Upper lobe of left lung (tissue), 6 donors: ENCODE data around the gene TLX3. TPM values are rescaled to one million over a fixed set of nuclear protein-coding genes. Genes with fewer than 3 reads are reported as not detected.
A peak's percentile ranks its signal among the peaks of the same experiment; 100 is the strongest.

ENCODE experiments used
- ATAC-seq, 2 donors: fragments of 200-7000 bp; cut with Tn5 transposase; one replicate each; pipeline ENCODE4 v1.9.1; 2022; ENCODE audit warnings: mild to moderate bottlenecking in 2 of 2, moderate library complexity in 2 of 2; ENCODE audit not compliant: low FRiP score in 2 of 2
- DNase-seq, 2 donors: peaks; one replicate each; pipeline ENCODE4 v3.0.0-alpha.2; 2019 to 2020
- H3K27ac ChIP-seq, 4 donors: fragments of 200-600 bp; sonication (generic); one replicate each; pipeline ENCODE4 v1.5.1; 2016 to 2019
- H3K27me3 ChIP-seq, 4 donors: fragments of 200-600 bp; sonication (generic); one replicate each; pipeline ENCODE4 v1.5.1; 2017 to 2019
- H3K36me3 ChIP-seq, 4 donors: fragments of 200-600 bp; sonication (generic); one replicate each; pipeline ENCODE4 v1.5.1; 2016 to 2019
- H3K4me1 ChIP-seq, 4 donors: fragments of 200-600 bp; sonication (generic); one replicate each; pipeline ENCODE4 v1.5.1; 2018 to 2019
- H3K4me3 ChIP-seq, 4 donors: fragments of 200-600 bp; sonication (generic); one replicate each; pipeline ENCODE4 v1.5.1; 2017 to 2019; ENCODE audit warnings: mild to moderate bottlenecking in 2 of 4, moderate library complexity in 1 of 4
- H3K9me3 ChIP-seq, 4 donors: fragments of 200-600 bp; sonication (generic); one replicate each; pipeline ENCODE4 v1.5.1; 2018 to 2019
- EP300 ChIP-seq, 4 donors: sonication (generic); formaldehyde crosslinking; IDR thresholded peaks; one replicate each; pipeline ENCODE4 v1.5.1; 2017; ENCODE audit warnings: antibody characterized with exemption in 4 of 4, control low read depth in 2 of 4
- POLR2A ChIP-seq, 4 donors: fragments of 450-650 bp; IDR thresholded peaks; one replicate each; pipeline ENCODE4 v1.5.1; 2016 to 2017; ENCODE audit warnings: antibody characterized with exemption in 4 of 4, mild to moderate bottlenecking in 2 of 4
- POLR2AphosphoS5 ChIP-seq, 2 donors: sonication (generic); formaldehyde crosslinking; IDR thresholded peaks; one replicate each; pipeline ENCODE4 v1.5.1; 2017; ENCODE audit warnings: antibody characterized with exemption in 2 of 2
- WGBS, 2 donors: methylation state at CpG; one replicate each; pipeline ENCODE4 v1.1.5; 2017 to 2018; 5-methylcytosine and 5-hydroxymethylcytosine counted together
- total RNA-seq, 6 donors: library from RNA; depleted of rRNA in 4 of 6; stranded (reverse); fragments of >200 nt in 4 of 6; gene quantifications; one replicate each; pipeline versions ENCODE4 v1.1.0 to v1.2.1, GENCODE V29; 2016 to 2021
- TF ChIP-seq, protein P1 (sequence below), 6 experiments: fragments of 450-650 bp in 4 of 6; fragments of 200-600 bp in 2 of 6; sonication (generic) in 2 of 6; IDR thresholded peaks; one replicate each; pipeline ENCODE4 v1.5.1; 2016 to 2019; ENCODE audit warnings: antibody characterized with exemption in 6 of 6
- donor health status: DM: no; HTN: no; CAD: no; lungs with moderate emphysema.
- donor health status: DM: no; HTN: yes; CAD: no; lungs with severe emphysema.

TLX3 gene
- total RNA-seq = not detected

DNA sequence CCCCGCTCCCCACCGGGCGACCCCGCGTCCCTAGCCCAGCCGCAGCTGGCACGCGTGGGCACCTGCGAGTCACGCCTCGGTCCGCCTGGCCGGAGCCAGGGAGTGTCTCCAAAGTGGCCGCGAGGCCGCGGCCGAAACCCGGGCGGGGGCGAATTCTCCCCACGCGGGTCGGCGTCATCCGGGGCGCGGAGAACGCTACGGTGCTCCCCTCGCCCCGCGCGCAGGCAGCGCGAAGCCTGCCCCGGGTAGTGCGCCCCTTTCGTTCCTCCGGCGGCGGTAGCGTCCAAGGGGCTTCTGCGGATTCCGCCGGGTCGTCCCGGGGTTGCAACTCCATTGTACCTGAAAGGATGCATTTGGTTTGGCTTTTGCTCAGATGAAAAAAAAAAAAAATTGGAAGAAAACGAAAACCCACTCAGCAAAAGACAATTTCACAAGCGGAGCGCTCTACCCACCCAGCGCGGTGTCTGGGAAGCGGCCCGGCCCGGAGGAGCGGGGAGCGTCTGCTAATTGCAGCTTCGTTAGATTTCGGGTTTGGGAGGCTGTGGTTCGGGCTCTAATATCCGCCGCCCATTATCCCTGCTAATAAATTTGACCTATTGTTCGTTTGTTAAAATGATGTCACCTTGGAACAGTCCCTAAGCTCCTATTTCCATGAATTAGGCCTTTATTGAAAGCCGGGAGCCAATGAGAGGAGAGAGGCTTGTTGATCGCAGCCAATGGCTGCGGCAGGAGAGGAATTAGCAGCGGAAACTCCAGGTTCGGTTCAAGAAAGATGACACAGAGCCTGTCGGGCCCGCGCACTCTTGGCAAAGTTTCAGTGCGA is at the start of gene TLX3:
Gene TLX3 (plus strand): TSS at position 796 of the 823 bp plus-strand sequence. CDS start 118 bp downstream, outside the sequence.
- H3K4me3 ChIP-seq = no peak within 1 kb of the TSS

DNA sequence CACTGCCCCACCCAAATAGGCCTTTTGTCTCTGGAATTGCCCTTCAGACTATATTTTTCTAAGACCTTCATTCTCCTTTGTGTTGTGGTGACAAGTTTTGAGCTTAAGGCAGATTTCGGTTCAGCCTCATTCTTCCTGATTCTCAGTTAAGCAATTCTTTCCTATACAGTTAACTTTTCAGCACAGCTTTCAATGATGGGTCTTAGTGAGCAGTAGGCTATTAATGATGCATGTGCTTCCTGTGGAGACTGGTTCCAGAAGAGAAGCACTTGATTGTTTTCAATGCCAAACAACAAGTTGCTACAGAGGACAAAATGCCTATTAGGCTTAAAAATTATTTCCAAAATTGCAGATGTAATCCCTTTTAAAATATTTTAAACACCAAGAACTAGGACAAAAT is 47.7 kb upstream of the TLX3 start:
- H3K27ac ChIP-seq = no peak overlapping the region
- DNase-seq = no peak
- WGBS, 2 donors = 53 to 67% methylated on average over 1 of the region's 1 CpG
- no peaks in the 10 kb centered on the region for H3K4me1 ChIP-seq
- no peak for TF ChIP-seq POLR2A (IDR thresholded peaks at IDR 0.05)
- no peak for TF ChIP-seq EP300 (IDR thresholded peaks at IDR 0.05)
- TF ChIP-seq, protein P1, sequence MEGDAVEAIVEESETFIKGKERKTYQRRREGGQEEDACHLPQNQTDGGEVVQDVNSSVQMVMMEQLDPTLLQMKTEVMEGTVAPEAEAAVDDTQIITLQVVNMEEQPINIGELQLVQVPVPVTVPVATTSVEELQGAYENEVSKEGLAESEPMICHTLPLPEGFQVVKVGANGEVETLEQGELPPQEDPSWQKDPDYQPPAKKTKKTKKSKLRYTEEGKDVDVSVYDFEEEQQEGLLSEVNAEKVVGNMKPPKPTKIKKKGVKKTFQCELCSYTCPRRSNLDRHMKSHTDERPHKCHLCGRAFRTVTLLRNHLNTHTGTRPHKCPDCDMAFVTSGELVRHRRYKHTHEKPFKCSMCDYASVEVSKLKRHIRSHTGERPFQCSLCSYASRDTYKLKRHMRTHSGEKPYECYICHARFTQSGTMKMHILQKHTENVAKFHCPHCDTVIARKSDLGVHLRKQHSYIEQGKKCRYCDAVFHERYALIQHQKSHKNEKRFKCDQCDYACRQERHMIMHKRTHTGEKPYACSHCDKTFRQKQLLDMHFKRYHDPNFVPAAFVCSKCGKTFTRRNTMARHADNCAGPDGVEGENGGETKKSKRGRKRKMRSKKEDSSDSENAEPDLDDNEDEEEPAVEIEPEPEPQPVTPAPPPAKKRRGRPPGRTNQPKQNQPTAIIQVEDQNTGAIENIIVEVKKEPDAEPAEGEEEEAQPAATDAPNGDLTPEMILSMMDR (IDR thresholded peaks at IDR 0.05) = no peak
- TF ChIP-seq POLR2AphosphoS5 (IDR thresholded peaks at IDR 0.05) = no peak
- no peak for ATAC-seq
- no peaks in the 10 kb centered on the region for H3K27me3 ChIP-seq
- H3K36me3 ChIP-seq = no peaks in the 10 kb centered on the region
- H3K4me3 ChIP-seq = no peak overlapping the region
- H3K9me3 ChIP-seq = no peaks in the 10 kb centered on the region

More for the DNA sequence above, at the start of gene TLX3:
- peak in 1 of 2 donors; percentile 81 for DNase-seq
- ATAC-seq = no peak
- 10 to 11% methylated on average over 28 to 48 of the region's 73 CpGs for WGBS, 2 donors
- Histone ChIP-seq H3K36me3 (no peaks in the 10 kb centered on the region), H3K9me3 (no peaks in the 10 kb centered on the region), H3K27me3 (peaks cover 1 to 82% (median 63%) of the 10 kb centered on the region in 4 donors), H3K27ac (no peak within 1 kb of the TSS), H3K4me1 (peaks cover 20 to 55% (median 46%) of the 10 kb centered on the region in 4 donors)
- TF ChIP-seq, protein P1 (IDR thresholded peaks at IDR 0.05) = no peak
- no peak for TF ChIP-seq EP300 (IDR thresholded peaks at IDR 0.05)
- no peak for TF ChIP-seq POLR2AphosphoS5 (IDR thresholded peaks at IDR 0.05)
- TF ChIP-seq POLR2A (IDR thresholded peaks at IDR 0.05) = no peak

DNA sequence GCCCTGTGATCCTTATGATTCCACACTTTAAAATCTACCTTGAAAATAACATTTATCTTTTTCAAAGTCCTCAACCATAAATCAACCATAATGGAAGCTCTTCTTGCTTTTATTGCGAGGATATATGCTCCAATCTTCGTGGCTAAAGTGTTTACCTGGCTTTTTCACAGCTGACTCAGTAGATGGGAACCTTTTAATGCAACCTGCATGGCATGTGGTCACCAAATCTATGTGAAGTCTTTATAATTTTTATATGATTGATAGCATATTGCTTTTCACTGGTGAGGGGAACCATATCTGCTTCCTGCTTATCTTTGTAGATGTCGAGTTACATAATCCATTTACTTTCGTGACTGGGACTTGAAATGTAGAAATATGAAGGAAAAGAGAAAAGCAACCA is 47.1 kb upstream of the TLX3 start:
- no peaks in the 10 kb centered on the region for H3K4me1 ChIP-seq
- H3K27me3 ChIP-seq = no peaks in the 10 kb centered on the region
- WGBS, 2 donors = 92 to 94% methylated on average over 4 of the region's 4 CpGs
- no peak overlapping the region for H3K4me3 ChIP-seq
- no peaks in the 10 kb centered on the region for H3K36me3 ChIP-seq
- H3K9me3 ChIP-seq = no peaks in the 10 kb centered on the region
- no peak overlapping the region for H3K27ac ChIP-seq
- TF ChIP-seq EP300 (IDR thresholded peaks at IDR 0.05) (no peak), POLR2AphosphoS5 (IDR thresholded peaks at IDR 0.05) (no peak), POLR2A (IDR thresholded peaks at IDR 0.05) (no peak)
- TF ChIP-seq, protein P1 (IDR thresholded peaks at IDR 0.05) = no peak
- ATAC-seq (no peak), DNase-seq (no peak)

DNA sequence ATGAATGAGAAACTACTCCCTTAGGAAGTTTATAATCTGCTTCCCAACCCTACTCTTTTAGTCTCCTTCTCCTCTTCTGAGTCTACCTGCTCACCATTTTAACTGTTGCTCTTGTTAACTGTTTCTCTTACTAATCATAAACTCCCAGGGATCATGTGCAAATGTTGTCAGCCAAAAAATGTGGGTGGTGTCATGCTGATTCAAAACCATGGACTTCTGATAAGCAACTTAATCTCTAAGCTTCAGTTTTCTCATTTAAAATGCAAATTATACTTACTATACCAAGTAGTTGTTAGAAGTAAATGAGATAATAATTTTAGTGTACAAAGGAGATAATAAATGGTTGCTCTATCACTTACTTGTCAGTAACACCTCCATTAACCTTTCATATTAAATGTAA is 45.9 kb upstream of the TLX3 start:
- H3K27me3 ChIP-seq = no peaks in the 10 kb centered on the region
- no peak overlapping the region for H3K27ac ChIP-seq
- no peaks in the 10 kb centered on the region for H3K9me3 ChIP-seq
- H3K36me3 ChIP-seq = no peaks in the 10 kb centered on the region
- DNase-seq (no peak), ATAC-seq (no peak)
- no peaks in the 10 kb centered on the region for H3K4me1 ChIP-seq
- TF ChIP-seq EP300 (IDR thresholded peaks at IDR 0.05) = no peak
- no peak for TF ChIP-seq POLR2AphosphoS5 (IDR thresholded peaks at IDR 0.05)
- TF ChIP-seq POLR2A (IDR thresholded peaks at IDR 0.05) = no peak
- no peak overlapping the region for H3K4me3 ChIP-seq

DNA sequence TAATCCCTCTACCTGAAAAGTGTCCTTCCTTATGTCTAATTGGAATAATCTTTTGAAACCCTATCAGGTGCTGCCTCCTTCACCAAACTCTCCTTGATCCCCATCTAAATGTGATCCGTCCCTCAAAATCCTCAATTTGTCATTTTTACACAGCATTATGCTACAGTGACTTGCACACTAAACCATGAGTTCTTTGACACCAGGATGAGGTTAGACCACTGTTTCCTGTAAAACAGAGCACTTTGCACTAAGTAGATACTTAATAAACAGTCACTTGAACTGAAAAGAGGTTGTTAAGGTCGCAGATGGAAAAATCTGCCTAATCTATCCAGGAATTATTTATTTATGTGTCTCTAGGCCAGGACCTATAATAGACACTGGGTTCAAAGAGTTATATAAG is 44.2 kb upstream of the TLX3 start:
- Histone ChIP-seq H3K4me3 (no peak overlapping the region), H3K27me3 (no peaks in the 10 kb centered on the region), H3K9me3 (no peaks in the 10 kb centered on the region), H3K27ac (no peak overlapping the region), H3K4me1 (no peaks in the 10 kb centered on the region), H3K36me3 (no peaks in the 10 kb centered on the region)
- DNase-seq (no peak), ATAC-seq (no peak)
- TF ChIP-seq POLR2A (IDR thresholded peaks at IDR 0.05) = no peak
- no peak for TF ChIP-seq POLR2AphosphoS5 (IDR thresholded peaks at IDR 0.05)
- TF ChIP-seq, protein P1 (IDR thresholded peaks at IDR 0.05) = no peak
- no peak for TF ChIP-seq EP300 (IDR thresholded peaks at IDR 0.05)
- 67 to 71% methylated on average over 2 of the region's 2 CpGs for WGBS, 2 donors
